Trophoblast cell (in vitro differentiated cells and primary cell): Measurements from ENCODE around the gene TTC13.

Experiments
- DNase-seq, 2 donors: peaks; one replicate each; pipeline ENCODE4 v3.0.0-alpha.2; 2016
- H2AFZ ChIP-seq: 2 replicates; pipeline ENCODE4 v1.6.1; 2013; ENCODE audit warnings: low read length, moderate library complexity, mild to moderate bottlenecking; ENCODE audit not compliant: insufficient read depth, poor library complexity
- H2AK5ac ChIP-seq: 2 replicates; pipeline ENCODE4 v1.6.1; 2013; ENCODE audit warnings: mild to moderate bottlenecking, low read length
- H2BK120ac ChIP-seq: 2 replicates; pipeline ENCODE4 v1.6.1; 2013; ENCODE audit warnings: low read length, mild to moderate bottlenecking, moderate library complexity; ENCODE audit not compliant: insufficient read depth, poor library complexity
- H2BK12ac ChIP-seq: 2 replicates; pipeline ENCODE4 v1.6.1; 2013; ENCODE audit warnings: mild to moderate bottlenecking, low read length, moderate library complexity
- H2BK5ac ChIP-seq: 2 replicates; pipeline ENCODE4 v1.6.1; 2013; ENCODE audit warnings: low read length, low read depth, moderate library complexity, mild to moderate bottlenecking; ENCODE audit not compliant: poor library complexity
- H3K14ac ChIP-seq: 2 replicates; pipeline ENCODE4 v1.6.1; 2013; ENCODE audit warnings: mild to moderate bottlenecking, low read length
- H3K18ac ChIP-seq: 2 replicates; pipeline ENCODE4 v1.6.1; 2013; ENCODE audit warnings: mild to moderate bottlenecking, low read length
- H3K23ac ChIP-seq: 2 replicates; pipeline ENCODE4 v1.6.1; 2013; ENCODE audit warnings: low read length
- H3K27ac ChIP-seq: 2 replicates; pipeline ENCODE4 v1.5.1; 2013; ENCODE audit warnings: low read depth, mild to moderate bottlenecking, inconsistent platforms, low read length, moderate library complexity
- H3K27me3 ChIP-seq: 2 replicates; pipeline ENCODE4 v1.6.1; 2013; ENCODE audit warnings: inconsistent platforms, mild to moderate bottlenecking, low read length, moderate library complexity; ENCODE audit not compliant: insufficient read depth
- H3K36me3 ChIP-seq, 2 experiments: 1 replicate in 1 of 2; 2 replicates in 1 of 2; pipeline ENCODE4 v1.6.1; 2013; ENCODE audit warnings: low read length in 2 of 2, mild to moderate bottlenecking in 2 of 2, moderate library complexity in 1 of 2; ENCODE audit not compliant: insufficient read depth in 2 of 2, control insufficient read depth in 1 of 2
- H3K4ac ChIP-seq: 2 replicates; pipeline ENCODE4 v1.6.1; 2013; ENCODE audit warnings: low read depth, mild to moderate bottlenecking, low read length, moderate library complexity
- H3K4me1 ChIP-seq, 2 experiments: 1 replicate in 1 of 2; 2 replicates in 1 of 2; pipeline ENCODE4 v1.6.1; 2013; ENCODE audit warnings: low read length in 2 of 2, mild to moderate bottlenecking in 2 of 2, moderate library complexity in 1 of 2; ENCODE audit not compliant: insufficient read depth in 2 of 2, control insufficient read depth in 1 of 2
- H3K4me2 ChIP-seq: 2 replicates; pipeline ENCODE4 v1.6.1; 2013; ENCODE audit warnings: inconsistent platforms, mild to moderate bottlenecking, low read length, moderate library complexity
- H3K4me3 ChIP-seq: 2 replicates; pipeline ENCODE4 v1.5.1; 2013; ENCODE audit warnings: mild to moderate bottlenecking, low read depth, low read length, inconsistent platforms
- H3K79me1 ChIP-seq: one replicate; pipeline ENCODE4 v1.6.1; 2013; ENCODE audit warnings: low read length
- H3K79me2 ChIP-seq: 2 replicates; pipeline ENCODE4 v1.6.1; 2013; ENCODE audit warnings: low read length, mild to moderate bottlenecking; ENCODE audit not compliant: control insufficient read depth, insufficient read depth, poor library complexity
- H3K9ac ChIP-seq: 2 replicates; pipeline ENCODE4 v1.6.1; 2013; ENCODE audit warnings: mild to moderate bottlenecking, low read length
- H3K9me3 ChIP-seq: 2 replicates; pipeline ENCODE4 v1.6.1; 2013; ENCODE audit warnings: low read depth, mild to moderate bottlenecking, control low read depth, inconsistent platforms, low read length; ENCODE audit not compliant: insufficient read depth
- H4K12ac ChIP-seq: 2 replicates; pipeline ENCODE4 v1.6.1; 2013; ENCODE audit warnings: low read depth, mild to moderate bottlenecking, low read length, moderate library complexity
- H4K8ac ChIP-seq: 2 replicates; pipeline ENCODE4 v1.6.1; 2013; ENCODE audit warnings: low read depth, mild to moderate bottlenecking, low read length, moderate library complexity
- H4K91ac ChIP-seq: one replicate; pipeline ENCODE4 v1.6.1; 2013; ENCODE audit warnings: low read depth, mild to moderate bottlenecking, low read length, moderate library complexity
- WGBS: extraction: QIAGEN DNeasy Blood & Tissue Kit; methylation state at CpG from one replicate; pipeline ENCODE4 v1.1.7; 2013; ENCODE audit warnings: missing lambda C conversion rate; ENCODE audit not compliant: insufficient read length, insufficient coverage; ENCODE audit errors: extremely low coverage; 5-methylcytosine and 5-hydroxymethylcytosine counted together

The TTC13 gene

DNA sequence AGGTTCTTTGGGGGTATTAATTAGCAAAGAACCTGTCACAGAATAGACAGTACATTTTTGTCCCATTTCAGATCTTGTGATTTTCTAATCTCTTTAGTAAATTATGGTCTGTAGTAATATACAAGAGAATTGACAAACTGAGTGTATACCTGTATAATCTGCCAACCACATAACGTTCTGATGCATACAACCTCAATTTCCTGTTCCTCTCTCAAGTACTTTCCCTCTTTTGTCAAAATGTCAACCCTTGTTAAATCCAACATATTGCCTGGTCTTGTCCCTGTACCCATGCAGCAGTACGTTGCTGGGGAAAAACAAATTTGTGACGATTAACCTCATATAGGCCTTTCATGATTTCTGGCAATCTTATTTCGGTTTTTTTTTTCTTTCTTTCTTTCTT lies 1.3 kb upstream of the TTC13 start:
- Histone ChIP-seq H4K91ac (no peak overlapping the region), H3K18ac (no peak overlapping the region), H3K14ac (no peak overlapping the region), H3K4ac (no peak overlapping the region), H2BK120ac (no peak overlapping the region), H3K9me3 (no peaks in the 10 kb centered on the region), H3K36me3 (peaks cover 0 to 3% of the 10 kb centered on the region in 2 experiments), H3K27me3 (no peaks in the 10 kb centered on the region), H3K79me1 (no peaks in the 10 kb centered on the region), H3K9ac (no peak overlapping the region), H3K4me2 (no peak overlapping the region), H3K23ac (no peak overlapping the region), H3K4me1 (peaks cover 0 to 4% of the 10 kb centered on the region in 2 experiments), H4K8ac (no peak overlapping the region), H2AFZ (no peak overlapping the region), H3K4me3 (no peak overlapping the region), H2BK12ac (no peak overlapping the region), H4K12ac (no peak overlapping the region), H2BK5ac (no peak overlapping the region), H3K27ac (no peak overlapping the region), H2AK5ac (no peak overlapping the region), H3K79me2 (no peaks in the 10 kb centered on the region)
- no peak for DNase-seq
- no CpG with 5 or more reads among the region's 4 CpGs for WGBS

DNA sequence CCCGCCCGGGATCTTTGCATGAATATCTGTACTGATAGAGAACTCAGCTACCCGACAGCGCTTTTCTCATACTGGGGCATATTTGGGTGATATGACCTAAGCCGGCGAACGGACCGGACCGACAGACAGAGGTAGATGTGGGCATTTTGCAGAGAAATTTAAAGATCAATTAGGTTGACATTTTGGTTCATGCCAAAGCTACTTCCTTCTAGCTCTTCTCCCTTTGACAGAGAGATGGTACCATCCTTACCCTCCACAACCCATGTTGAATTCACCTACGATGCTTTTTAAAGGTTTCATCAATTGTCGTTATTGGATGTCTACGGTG lies 692 bp upstream of the TTC13 start:
- Histone ChIP-seq H2BK5ac (no peak overlapping the region), H3K4me1 (peaks cover 0 to 4% of the 10 kb centered on the region in 2 experiments), H3K4me2 (peak overlapping the region; percentile 85), H3K23ac (no peak overlapping the region), H3K4me3 (peak overlapping the region; percentile 83), H4K91ac (peak overlapping the region; percentile 8), H3K27me3 (no peaks in the 10 kb centered on the region), H2BK12ac (no peak overlapping the region), H4K12ac (no peak overlapping the region), H3K4ac (peak overlapping the region; percentile 1), H2AK5ac (no peak overlapping the region), H3K9ac (peak overlapping the region; percentile 75), H4K8ac (peak overlapping the region; percentile 56), H3K36me3 (peaks cover 0 to 3% of the 10 kb centered on the region in 2 experiments), H2BK120ac (no peak overlapping the region), H3K14ac (no peak overlapping the region), H3K9me3 (no peaks in the 10 kb centered on the region), H3K79me1 (no peaks in the 10 kb centered on the region), H3K18ac (no peak overlapping the region), H3K79me2 (no peaks in the 10 kb centered on the region), H2AFZ (peak overlapping the region; percentile 4), H3K27ac (no peak overlapping the region)
- no peak for DNase-seq
- no CpG with 5 or more reads among the region's 12 CpGs for WGBS

DNA sequence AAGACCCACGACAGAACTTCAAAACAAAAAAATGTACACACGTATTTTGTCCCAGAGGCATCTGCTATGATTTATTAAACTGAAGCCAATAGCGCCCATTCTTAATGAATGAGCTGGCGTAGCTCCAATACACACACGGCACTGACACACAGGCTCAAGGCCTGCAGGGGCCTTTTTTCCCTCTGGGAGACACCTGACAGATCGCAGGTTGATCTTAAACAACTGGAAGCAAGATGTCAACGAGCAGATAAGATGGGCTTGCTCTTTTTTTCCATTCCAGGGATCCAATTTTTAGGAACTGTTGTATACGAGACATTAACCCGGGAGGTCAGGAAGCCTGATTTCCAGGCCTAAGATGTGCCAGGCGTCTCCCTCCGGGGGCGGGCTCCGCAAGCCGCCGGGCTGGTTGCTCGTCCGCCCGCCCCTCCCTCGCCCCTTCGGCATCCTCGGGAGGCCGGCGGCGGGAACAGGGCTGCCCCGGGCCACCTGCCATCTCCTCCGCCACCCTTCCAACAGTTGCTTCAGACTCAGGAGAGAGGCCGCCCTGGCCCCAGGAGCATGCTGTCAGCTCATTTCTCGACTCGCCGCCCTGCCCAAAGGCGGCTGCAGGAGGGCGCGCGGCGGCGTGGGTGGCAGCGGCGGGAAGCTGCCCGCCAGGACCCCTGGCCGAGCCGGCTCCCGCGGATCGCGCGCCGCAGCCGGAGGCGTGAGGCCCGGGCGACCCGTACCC lies 735 bp downstream of the TTC13 start:
- no CpG with 5 or more reads among the region's 52 CpGs for WGBS
- H3K27me3 ChIP-seq = no peaks in the 10 kb centered on the region
- no peak overlapping the region for H3K4ac ChIP-seq
- H4K8ac ChIP-seq = peak overlapping the region; percentile 47
- H3K79me1 ChIP-seq = no peaks in the 10 kb centered on the region
- H3K18ac ChIP-seq = no peak overlapping the region
- H2BK5ac ChIP-seq = no peak overlapping the region
- H2BK12ac ChIP-seq = no peak overlapping the region
- H2BK120ac ChIP-seq = no peak overlapping the region
- H3K23ac ChIP-seq = no peak overlapping the region
- no peak overlapping the region for H4K12ac ChIP-seq
- no peak overlapping the region for H2AK5ac ChIP-seq
- peak overlapping the region; percentile 99 for H3K4me2 ChIP-seq
- DNase-seq = peak in 1 of 2 donors; percentile 33
- H3K4me1 ChIP-seq = peaks cover 0 to 4% of the 10 kb centered on the region in 2 experiments
- no peak overlapping the region for H3K27ac ChIP-seq
- no peak overlapping the region for H4K91ac ChIP-seq
- H3K4me3 ChIP-seq = peak overlapping the region; percentile 92
- H3K79me2 ChIP-seq = no peaks in the 10 kb centered on the region
- H3K14ac ChIP-seq = no peak overlapping the region
- no peaks in the 10 kb centered on the region for H3K9me3 ChIP-seq
- peak overlapping the region; percentile 77 for H2AFZ ChIP-seq
- H3K9ac ChIP-seq = no peak overlapping the region
- H3K36me3 ChIP-seq = no peaks in the 10 kb centered on the region

DNA sequence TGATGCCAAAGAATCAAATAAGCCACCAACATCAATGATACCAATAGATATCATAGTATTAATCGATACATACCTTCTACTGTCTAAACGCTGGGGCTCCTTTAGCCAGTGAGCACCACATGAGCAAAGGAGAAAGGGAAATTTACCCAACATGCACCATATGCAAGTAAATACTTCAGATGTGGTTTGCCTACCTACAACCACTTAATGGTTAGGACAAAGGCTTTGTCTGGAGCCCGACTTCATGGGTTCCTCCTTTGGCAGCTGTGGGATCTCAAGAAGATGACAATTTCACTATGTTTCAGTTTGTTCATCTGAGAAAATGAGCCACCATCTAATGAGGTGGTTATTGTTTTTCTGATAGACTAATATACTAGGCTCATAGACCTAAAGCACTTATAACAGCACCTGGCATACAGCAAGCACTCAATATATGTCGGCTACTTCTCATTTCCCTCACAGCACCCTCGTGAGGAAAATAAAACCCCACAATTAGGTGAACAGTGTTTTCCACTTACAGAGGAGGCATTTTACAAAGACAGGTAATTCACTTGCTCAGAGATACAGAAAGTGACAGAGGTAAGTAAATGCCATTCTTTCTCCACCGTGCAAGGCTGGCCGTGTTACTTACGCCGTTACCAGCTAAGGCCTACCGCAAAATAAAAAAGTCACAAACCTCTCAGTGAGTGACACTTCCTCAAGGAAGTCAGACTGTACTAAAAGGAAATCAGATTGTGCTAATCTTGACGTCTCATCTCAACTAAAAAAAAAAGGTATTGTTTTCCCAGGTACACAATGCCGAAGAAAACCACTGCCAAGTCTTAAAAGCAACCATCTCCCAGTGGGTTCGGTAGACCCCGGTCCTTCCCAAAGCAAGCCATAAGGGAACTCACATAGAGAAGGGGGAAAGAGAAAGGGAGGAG lies 1.6 kb downstream of the TTC13 start:
- Histone ChIP-seq H3K27ac (no peak overlapping the region), H3K79me1 (no peaks in the 10 kb centered on the region), H3K4me3 (no peak overlapping the region), H3K79me2 (no peaks in the 10 kb centered on the region), H3K4ac (no peak overlapping the region), H4K12ac (no peak overlapping the region), H2AK5ac (no peak overlapping the region), H3K4me1 (peaks cover 0 to 4% of the 10 kb centered on the region in 2 experiments), H2BK120ac (no peak overlapping the region), H2AFZ (no peak overlapping the region), H3K9ac (no peak overlapping the region), H4K91ac (no peak overlapping the region), H3K27me3 (no peaks in the 10 kb centered on the region), H3K23ac (no peak overlapping the region), H2BK12ac (no peak overlapping the region), H3K9me3 (no peaks in the 10 kb centered on the region), H2BK5ac (no peak overlapping the region), H3K4me2 (peak overlapping the region; percentile 99), H3K18ac (no peak overlapping the region), H3K36me3 (no peaks in the 10 kb centered on the region), H4K8ac (no peak overlapping the region), H3K14ac (no peak overlapping the region)
- no peak for DNase-seq
- no CpG with 5 or more reads among the region's 14 CpGs for WGBS
